UCSD-AML1 (cell line): ENCODE data around the gene ACSL5.
"Not testable (repeated sequence)": the region's sequence is repeated elsewhere in the genome, so short reads cannot be mapped to it uniquely, and the experiment has no call there.

ENCODE experiments used
- DNase-seq: peaks from one replicate; lab custom pipeline; 2025; ENCODE audit not compliant: unreplicated experiment; lab: John Stamatoyannopoulos, UW

ACSL5 gene

DNA sequence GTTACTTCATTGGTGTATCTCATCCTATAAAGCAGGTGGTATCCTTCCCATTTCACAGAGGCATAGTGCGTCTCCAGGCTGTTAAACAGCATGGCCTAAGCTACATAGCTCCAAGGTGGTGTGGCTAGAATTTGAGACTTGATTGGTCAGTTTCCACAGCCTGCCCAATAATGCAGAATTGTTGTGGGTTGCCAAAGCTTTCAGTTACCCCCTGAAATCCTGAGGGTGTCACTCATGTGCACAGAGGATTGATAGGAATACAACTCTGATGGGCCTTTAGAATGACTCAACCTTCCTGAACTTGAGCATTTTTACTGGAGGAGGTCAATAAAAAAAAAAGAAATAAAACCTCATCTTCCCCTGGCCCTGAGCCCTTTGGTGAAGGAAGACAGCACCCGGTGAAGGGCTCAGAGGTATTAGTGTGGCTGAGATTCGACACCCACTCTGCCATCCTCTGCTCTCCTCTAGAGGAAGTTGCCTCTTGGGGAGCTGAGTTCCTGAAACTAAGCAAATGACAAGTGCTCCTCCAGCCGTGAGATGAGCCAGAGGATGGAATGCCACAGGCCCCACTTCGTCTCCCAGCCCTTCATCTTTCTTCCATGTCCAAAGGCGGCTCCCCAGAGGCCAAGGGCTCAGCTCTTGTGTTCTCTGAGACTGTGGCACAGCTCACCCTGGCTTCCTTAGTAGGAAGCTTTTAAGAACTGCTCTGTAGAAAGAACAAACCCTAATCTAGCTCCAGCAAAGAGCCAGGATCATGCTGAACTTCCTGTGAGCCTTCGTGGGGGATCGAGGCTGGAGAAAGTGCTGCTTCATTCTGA is 1.0 kb downstream of the ACSL5 start:
- DNase-seq: peak; percentile 46

DNA sequence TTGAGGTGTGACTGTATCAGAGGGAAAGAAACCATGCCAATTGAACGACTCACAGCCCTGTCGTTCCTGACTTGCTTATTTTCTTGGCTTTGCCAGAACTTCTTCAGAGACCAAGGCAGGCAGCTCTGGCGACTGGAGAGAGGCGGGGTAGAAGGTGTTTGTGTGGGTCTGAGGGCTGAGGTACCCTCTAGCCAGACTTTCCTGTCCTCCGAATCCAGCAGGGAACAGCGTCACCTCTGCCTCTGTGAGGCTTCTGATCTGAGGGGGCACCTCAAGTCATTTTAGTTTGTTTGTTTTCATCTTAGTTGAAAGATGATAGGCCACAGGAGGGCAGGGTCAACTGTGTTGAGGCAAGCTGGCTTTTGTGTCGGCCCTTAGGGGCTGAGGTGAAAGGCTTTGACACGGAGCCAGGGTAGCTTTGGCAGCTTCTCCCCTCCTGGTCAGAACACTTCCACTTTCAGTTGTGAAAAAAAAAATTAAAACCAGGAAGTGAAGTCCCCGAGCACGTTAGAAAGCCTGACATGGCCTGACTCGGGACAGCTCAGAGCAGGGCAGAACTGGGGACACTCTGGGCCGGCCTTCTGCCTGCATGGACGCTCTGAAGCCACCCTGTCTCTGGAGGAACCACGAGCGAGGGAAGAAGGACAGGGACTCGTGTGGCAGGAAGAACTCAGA is 1.9 kb downstream of the ACSL5 start:
- peak; percentile 57 for DNase-seq

DNA sequence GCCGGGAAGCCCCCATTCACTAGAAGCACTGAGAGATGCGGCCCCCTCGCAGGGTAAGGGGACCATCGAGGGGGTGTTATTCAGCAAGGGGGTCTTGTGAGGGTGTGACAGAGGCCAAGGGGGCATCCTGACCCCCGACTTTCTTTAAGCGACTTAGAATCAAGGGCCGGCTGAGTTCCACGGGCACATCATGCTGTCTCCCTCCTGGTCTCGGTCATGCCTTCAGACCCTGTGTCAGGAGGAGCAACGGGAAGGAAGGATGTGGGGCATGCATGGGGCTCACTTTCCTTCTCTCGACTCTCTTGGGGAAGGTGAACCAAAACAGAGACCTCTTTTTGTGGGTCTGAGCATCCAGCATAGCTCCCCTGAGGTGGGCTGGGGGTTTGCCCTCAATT is 2.5 kb downstream of the ACSL5 start:
- DNase-seq: no peak

DNA sequence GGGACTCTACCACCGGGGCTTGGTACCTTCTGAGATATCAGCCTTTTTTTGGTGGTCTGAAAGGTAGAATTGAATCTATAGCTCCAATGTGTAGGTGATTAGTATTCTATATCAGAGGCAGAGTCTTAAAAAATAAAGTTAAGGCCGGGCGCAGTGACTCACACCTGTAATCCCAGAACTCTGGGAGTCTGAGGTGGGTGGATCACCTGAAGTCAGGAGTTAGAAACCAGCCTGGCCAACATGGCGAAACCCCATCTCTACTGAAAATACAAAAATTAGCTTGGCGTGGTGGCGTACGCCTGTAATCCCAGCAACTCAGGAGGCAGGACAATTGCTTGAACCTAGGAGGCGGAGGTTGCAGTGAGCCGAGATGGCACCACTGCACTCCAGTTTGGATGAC is 3.2 kb downstream of the ACSL5 start:
- DNase-seq: not testable (repeated sequence)

DNA sequence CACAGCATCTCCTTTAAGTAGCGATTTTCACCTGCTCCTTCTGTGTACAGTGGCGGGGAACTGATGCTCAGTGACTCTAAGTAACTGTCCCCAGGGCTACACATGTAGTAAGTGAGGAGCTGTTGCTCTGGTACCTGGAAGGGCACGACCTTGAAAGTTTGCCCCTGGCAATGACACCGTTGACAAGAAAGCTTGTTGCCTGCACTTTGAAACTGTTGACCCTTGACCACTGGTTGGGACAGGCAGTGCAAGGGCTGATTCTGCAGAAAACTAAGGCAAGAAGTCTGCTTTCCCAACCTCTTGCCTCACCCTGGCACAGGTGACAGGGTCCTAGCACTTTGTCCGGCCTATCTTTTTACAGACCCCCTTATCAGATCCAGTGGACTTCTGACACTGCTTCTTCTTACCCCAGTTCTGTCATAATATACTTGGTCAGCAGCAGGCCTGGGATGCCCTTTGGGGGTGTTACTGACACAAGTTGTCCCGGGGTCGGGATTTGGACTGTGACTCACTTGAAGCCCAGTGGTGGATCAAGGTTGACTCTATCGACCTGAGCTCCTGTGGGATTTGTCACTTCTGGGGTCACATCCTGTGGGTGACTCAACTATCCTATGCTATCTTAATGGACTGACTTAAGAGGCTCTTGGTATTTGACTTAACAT is 5.8 kb downstream of the ACSL5 start:
- no peak for DNase-seq

DNA sequence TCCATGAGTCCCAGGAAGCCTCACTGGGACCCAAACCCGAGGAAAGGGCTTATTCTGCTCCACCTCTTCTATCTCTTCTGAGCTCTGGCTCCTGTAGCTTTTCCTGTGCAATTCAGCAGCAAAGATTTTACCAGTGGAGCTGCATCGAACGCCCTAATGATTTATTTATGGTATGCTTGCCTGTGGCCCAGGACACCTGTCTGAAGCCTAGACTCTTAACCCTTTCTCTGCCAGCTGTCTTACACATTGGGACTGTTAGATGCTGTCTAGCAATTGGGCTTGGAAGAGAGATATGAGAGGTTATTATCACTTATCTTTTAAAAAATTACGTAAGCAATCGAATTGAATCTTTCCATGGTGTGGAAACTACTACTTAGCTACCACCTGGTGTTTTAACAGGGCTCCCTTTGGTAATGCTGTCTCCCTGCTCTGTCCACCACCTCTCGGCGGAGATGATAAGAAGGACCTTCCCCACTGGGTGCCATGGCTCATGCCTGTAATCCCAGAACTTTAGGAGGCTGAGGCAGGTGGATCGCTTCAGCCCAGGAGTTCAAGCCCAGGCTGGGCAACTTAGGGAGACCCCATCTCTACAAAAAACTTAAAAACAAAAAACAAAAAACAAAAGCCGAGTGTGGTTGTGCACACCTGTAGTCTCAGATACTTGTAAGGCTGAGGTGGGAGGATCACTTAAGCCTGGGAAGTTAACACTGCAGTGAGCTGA is 8.8 kb downstream of the ACSL5 start:
- DNase-seq: no peak

DNA sequence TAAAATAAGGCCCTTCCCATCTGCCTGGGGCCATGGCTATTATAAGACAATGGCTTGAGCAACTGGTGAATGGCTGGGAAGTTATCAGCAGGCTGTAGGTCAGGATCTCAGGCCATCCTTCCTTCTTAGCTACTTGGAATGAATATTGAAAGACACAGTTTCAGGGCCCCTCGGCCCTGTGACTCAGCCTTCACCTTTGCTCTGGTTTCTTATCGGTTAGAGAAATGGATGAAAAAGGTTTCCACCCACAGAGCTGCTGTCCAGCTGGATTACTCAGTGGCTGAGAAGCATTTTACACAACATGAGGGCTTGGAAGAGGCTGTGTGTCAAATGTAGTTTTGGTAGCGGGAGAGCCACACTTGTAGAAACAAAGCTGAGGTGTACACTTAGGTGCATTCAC is 9.4 kb downstream of the ACSL5 start:
- no peak for DNase-seq

DNA sequence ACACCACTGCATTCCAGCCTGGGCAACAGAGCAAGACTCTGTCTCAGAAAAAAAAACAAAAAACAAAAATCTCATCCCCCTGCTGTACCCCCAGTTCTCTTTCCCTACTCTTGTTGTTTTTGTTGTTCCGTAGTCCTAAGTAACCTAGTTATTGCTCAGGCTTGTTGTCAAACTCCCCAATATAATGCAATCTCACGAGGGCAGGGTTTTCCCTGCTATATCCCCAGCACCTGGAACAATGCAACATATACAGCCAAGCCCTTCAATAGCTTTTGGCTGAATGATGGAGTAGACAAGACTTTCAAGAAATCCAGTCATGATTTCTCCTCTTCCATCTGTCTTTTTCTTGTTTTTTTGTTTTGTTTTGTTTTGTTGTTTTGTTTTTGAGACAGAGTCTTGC is 10.2 kb downstream of the ACSL5 start:
- DNase-seq: no peak

DNA sequence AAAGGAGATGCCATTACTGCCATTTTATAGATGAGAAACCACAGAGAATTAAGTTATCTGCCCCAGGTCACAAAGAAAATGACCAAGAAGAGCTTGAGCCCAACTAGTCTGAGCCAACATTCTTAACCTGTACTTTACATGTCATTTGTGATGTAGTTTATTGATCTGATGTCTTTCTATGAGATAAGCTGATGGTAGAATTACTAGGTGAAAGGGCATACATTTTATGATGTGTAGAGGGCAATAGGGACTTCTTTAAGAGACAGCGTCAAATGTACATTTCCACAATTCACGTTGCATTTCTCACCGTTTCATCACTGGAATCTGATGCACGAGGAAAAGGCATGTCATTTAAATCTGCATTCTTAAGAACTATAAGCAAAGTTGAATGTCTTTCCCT is 11.3 kb downstream of the ACSL5 start:
- no peak for DNase-seq

DNA sequence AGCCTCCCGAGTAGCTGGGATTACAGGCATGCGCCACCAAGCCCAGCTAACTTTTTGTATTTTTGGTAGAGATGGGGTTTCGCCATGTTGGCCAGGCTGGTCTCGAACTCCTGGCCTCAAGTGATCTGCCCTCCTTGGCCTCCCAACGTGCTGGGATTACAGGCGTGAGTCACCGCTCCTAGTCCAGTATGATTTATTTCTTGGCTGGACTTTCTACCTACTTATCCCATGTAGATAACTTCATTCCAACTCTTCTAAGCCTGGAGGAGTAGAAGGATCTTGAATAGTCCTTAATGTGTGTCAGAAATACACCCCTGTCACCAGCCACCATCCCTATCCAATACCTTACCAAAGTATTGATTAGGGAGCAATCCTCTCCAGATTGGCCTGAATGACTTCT is 14.1 kb downstream of the ACSL5 start:
- DNase-seq: not testable (repeated sequence)

DNA sequence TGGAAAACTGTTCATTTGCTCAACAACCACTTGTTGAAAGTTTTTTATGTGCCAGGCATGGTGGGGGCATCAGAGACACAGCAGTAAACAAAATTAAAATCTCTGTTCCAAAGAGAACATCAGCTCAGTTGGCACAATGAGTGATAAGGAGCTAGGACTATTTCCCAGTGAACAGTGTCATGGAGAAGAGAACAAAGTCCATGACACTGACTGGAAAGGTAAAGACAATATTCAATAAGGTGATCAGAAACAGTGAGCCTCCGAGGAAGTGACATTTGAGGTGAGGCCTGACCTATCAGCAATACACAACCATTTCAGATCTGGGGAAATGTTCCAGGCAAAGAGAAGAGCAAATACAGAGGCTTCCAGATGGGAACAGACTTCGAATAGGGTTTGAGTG is 14.6 kb downstream of the ACSL5 start:
- DNase-seq: no peak

DNA sequence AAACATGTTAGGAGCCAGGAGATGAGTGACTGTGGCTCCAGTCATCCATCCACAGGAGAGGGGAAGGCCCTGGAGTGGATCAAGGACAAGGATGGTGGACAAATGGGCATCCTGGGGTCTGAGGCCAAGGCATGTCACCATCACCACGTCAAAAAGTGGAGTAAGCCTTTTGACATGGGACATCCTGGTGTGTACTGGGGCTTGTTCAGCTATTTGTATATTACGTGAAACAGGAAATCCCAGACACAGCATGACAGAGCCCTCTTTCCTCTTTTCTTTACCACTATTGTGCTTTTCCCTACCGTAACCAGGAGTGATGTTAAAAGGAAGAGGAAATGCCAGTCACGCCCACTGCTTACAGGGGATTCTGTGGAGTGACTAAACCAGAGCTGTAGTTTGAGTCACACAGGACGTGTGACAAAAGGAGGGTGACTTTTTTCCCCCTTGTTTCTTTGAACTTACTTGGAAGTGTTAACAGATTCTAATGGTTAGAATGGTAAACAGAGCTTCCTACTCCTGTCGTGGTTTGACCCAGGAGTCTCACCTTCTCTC is 15.4 kb downstream of the ACSL5 start:
- DNase-seq: peak; percentile 35

DNA sequence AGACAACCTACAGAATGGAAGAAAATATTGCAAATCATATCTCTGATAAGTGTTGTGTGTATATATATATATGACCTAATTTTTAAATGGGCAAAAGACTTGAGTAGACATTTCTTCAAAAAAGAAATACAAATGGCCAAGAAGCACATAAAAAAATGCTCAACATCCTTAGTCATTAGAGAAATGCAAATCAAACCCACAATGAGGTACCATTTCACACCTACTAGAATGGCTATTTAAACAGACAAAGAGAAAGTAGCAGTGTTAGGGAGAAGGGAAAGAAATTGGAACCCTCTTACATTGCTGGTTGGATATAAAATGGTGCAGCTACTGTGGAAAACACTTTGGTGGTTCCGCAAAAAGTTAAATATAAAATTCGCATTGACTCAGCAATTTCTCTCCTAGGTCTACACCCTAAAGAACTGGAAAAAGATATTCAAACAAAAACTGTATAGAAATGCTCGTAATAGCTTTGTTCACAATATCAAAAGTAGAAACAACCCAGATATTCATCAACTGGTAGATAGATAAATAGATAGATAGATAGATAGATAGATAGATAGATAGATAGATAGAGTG is 16.3 kb downstream of the ACSL5 start:
- no peak for DNase-seq

DNA sequence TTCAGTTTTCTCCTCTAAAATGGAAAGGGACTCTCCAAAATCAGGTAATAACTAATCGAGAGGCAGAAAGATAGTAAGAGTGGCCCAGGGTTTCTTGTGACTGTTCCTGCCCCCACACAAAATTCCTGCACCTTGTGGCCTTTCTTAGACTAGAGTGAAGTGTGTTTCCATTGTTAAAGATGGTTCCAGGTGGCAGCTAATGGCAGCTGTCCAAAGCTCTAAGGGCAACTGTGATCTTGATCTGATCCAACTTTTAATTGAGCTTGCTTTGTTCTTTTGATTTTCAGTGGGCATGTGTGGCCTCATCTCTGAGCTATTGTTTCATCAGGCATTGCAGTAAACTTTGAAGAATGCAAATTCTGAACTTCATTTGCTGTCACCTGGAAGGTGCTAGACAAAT is 19.4 kb downstream of the ACSL5 start:
- DNase-seq: no peak

DNA sequence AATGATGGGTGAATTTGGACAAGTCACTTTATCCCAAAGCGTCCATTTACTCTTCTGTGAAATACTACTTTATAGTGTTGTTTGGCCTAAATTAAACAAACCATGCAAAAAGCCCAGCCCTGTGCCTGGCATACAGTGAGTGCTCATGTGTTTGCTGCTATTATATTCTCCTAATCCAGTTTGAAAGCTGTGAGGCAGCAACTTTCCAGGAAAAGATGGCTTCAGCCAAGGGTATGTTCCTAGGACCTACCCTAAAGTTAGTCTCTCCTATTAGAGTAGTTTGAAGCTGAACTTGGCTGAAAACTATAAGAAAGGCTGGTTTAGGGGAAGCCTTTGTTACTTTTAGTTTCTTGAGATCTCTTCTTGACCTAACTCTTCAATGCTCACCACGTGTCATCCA is 19.9 kb downstream of the ACSL5 start:
- DNase-seq: no peak

DNA sequence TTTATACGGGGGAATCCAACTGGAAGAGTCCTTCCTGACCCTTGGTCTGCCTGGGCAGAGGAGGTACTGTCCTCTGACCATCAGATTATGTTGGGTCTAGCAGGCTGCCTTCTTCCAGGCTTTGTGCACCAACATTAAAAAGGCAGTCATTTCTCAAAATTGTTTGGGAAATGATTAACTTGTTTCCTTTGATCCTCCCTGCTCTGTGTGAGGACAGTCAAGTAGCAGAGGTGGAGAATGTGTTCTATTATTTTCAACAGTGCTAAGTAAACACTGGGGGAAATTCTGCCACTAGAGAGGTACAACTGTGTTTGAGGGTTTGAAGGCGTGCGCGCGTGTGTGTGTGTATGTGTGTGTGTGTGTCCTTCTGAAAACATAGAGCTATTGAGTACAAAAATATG is 20.6 kb downstream of the ACSL5 start:
- no peak for DNase-seq

DNA sequence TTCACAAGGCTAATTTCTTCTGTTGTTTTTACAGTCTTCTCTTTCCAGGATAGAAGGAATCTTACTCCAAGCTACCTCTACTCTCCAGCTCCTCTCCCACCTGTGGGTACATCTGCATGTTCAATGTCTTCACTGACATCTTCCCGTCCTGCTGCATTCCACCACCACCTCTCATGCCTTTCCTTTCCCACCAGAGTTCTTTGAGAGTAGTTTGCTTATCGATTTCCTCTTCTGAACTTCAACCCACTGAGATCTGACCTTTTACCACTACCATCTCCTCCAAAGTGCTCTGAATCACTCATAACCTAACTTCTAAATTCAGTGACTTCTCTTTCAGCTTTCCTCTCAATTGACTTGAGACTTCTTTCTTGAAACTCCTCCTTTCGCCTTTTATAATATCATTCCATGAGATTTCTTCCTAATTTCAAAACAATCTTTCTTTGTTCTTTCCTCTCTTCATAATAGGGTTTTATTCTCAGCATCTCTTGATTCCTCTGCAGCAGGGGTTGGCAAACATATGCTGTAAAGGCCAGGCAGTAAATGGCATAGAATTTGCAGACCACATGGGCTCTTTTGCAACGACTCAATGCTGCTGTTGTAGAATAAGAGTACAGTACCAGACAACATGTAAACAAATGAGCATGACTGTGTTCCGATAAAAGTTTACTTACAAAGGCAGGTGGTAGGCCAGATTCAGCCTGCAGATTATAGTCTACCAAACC is 22.1 kb downstream of the ACSL5 start:
- DNase-seq: no peak

DNA sequence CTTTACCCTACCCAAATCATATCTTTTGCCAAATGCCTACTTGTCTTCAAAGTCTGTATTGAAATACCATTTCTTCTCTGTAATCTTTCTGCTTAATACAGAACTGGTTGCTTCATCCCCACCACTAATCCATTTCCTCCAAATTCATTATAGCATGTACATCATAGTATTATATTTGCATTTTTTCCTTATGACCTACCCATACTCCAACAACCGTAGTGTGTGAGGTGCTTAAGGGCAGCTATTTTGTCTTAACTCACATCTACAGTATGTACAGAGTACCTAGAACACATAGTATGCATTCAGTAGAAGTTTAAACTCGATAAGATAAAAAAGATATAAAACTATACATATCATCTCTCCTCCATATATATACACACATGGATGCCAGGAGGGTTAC is 23.7 kb downstream of the ACSL5 start:
- no peak for DNase-seq

DNA sequence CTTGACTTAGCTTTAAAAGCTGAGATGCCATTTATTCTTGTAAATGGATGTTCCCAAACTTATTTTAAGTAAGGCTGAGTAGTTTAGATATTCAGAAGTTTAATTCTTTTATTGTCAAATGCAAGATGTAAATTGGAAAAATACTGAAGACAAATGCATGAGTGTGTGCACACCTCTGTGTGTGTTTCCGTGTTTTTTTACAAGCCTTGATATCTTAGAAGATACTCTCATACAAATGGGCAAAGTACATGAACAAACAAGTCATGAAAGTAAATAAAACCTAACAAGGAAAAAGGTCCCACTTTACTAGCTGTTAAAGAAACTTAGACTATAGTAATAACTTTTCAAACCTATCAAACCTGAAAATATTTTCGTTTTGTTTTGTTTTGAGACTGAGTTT is 29.0 kb downstream of the ACSL5 start:
- DNase-seq: no peak

DNA sequence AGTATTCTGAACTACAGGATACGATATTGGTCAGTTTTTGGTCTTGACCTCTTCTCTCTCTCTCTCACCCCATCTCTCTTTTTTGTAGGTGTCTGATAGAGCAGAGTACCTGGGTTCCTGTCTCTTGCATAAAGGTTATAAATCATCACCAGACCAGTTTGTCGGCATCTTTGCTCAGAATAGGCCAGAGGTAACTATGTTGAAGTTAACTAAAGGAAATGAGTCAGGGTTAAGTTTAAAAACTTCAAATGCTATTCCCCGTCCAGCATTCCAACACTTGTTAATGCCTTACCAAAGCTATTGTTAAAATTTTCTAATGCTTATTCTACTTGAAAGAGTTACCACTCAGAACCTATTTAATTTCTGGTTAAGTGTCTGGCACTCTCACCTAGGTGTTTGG is 30.7 kb downstream of the ACSL5 start:
- no peak for DNase-seq
